ENCODE data around the gene ZBTB49.
"Not testable (repeated sequence)": the region's sequence is repeated elsewhere in the genome, so short reads cannot be mapped to it uniquely, and the experiment has no call there.

The ZBTB49 gene

GRCh38 chr4:4333265-4333706 is 43.2 kb downstream of the ZBTB49 start:
- Histone ChIP-seq H3K27me3 (ENCODE audit: control insufficient read depth, insufficient read depth, low read length) (no peaks in the 10 kb centered on the region), H3K27ac (ENCODE audit: low read depth, low read length) (no peak overlapping the region), H3K9ac (ENCODE audit: low read length) (no peak overlapping the region)

GRCh38 chr4:4334798-4335520 is 44.9 kb downstream of the ZBTB49 start:
- no peak overlapping the region for H3K9ac ChIP-seq (ENCODE audit: low read length)
- no peaks in the 10 kb centered on the region for H3K36me3 ChIP-seq (ENCODE audit: control insufficient read depth, insufficient read depth, low read length)

More at GRCh38 chr4:4333265-4333706, 43.2 kb downstream of the ZBTB49 start:
- Histone ChIP-seq H3K4me1 (ENCODE audit: control insufficient read depth, insufficient read depth, low read length) (no peaks in the 10 kb centered on the region), H3K36me3 (ENCODE audit: control insufficient read depth, insufficient read depth, low read length) (no peaks in the 10 kb centered on the region), H3K4me3 (ENCODE audit: low read length) (no peak overlapping the region)

GRCh38 chr4:4338210-4339001 is 48.4 kb downstream of the ZBTB49 start:
- no peak overlapping the region for H3K4me3 ChIP-seq (ENCODE audit: low read length)
- no peak overlapping the region for H3K9ac ChIP-seq (ENCODE audit: low read length)

More at GRCh38 chr4:4334798-4335520, 44.9 kb downstream of the ZBTB49 start:
- no peak overlapping the region for H3K27ac ChIP-seq (ENCODE audit: low read depth, low read length)
- no peaks in the 10 kb centered on the region for H3K4me1 ChIP-seq (ENCODE audit: control insufficient read depth, insufficient read depth, low read length)
- H3K4me3 ChIP-seq (ENCODE audit: low read length) = no peak overlapping the region
- no peaks in the 10 kb centered on the region for H3K27me3 ChIP-seq (ENCODE audit: control insufficient read depth, insufficient read depth, low read length)

GRCh38 chr4:4339504-4340085 is 49.5 kb downstream of the ZBTB49 start:
- no peak overlapping the region for H3K27ac ChIP-seq (ENCODE audit: low read depth, low read length)
- no peaks in the 10 kb centered on the region for H3K36me3 ChIP-seq (ENCODE audit: control insufficient read depth, insufficient read depth, low read length)
- no peaks in the 10 kb centered on the region for H3K27me3 ChIP-seq (ENCODE audit: control insufficient read depth, insufficient read depth, low read length)
- no peak overlapping the region for H3K9ac ChIP-seq (ENCODE audit: low read length)
- H3K4me3 ChIP-seq (ENCODE audit: low read length) = no peak overlapping the region
- H3K4me1 ChIP-seq (ENCODE audit: control insufficient read depth, insufficient read depth, low read length) = no peaks in the 10 kb centered on the region

More at GRCh38 chr4:4338210-4339001, 48.4 kb downstream of the ZBTB49 start:
- Histone ChIP-seq H3K27me3 (ENCODE audit: control insufficient read depth, insufficient read depth, low read length) (no peaks in the 10 kb centered on the region), H3K27ac (ENCODE audit: low read depth, low read length) (no peak overlapping the region), H3K36me3 (ENCODE audit: control insufficient read depth, insufficient read depth, low read length) (no peaks in the 10 kb centered on the region), H3K4me1 (ENCODE audit: control insufficient read depth, insufficient read depth, low read length) (no peaks in the 10 kb centered on the region)

GRCh38 chr4:4341861-4342650 is 52.0 kb downstream of the ZBTB49 start:
- Histone ChIP-seq H3K9ac (ENCODE audit: low read length) (no peak overlapping the region), H3K4me1 (ENCODE audit: control insufficient read depth, insufficient read depth, low read length) (no peaks in the 10 kb centered on the region), H3K27ac (ENCODE audit: low read depth, low read length) (no peak overlapping the region), H3K36me3 (ENCODE audit: control insufficient read depth, insufficient read depth, low read length) (no peaks in the 10 kb centered on the region), H3K4me3 (ENCODE audit: low read length) (no peak overlapping the region), H3K27me3 (ENCODE audit: control insufficient read depth, insufficient read depth, low read length) (no peaks in the 10 kb centered on the region)

GRCh38 chr4:4343038-4343437 is 53.0 kb downstream of the ZBTB49 start:
- Histone ChIP-seq H3K36me3 (ENCODE audit: control insufficient read depth, insufficient read depth, low read length) (no peaks in the 10 kb centered on the region), H3K9ac (ENCODE audit: low read length) (no peak overlapping the region), H3K4me1 (ENCODE audit: control insufficient read depth, insufficient read depth, low read length) (no peaks in the 10 kb centered on the region), H3K4me3 (ENCODE audit: low read length) (no peak overlapping the region), H3K27me3 (ENCODE audit: control insufficient read depth, insufficient read depth, low read length) (no peaks in the 10 kb centered on the region), H3K27ac (ENCODE audit: low read depth, low read length) (no peak overlapping the region)

GRCh38 chr4:4344915-4345527 is 55.0 kb downstream of the ZBTB49 start:
- H3K4me3 ChIP-seq (ENCODE audit: low read length) = no peak overlapping the region
- H3K36me3 ChIP-seq (ENCODE audit: control insufficient read depth, insufficient read depth, low read length) = no peaks in the 10 kb centered on the region
- no peaks in the 10 kb centered on the region for H3K4me1 ChIP-seq (ENCODE audit: control insufficient read depth, insufficient read depth, low read length)
- no peak overlapping the region for H3K9ac ChIP-seq (ENCODE audit: low read length)
- H3K27me3 ChIP-seq (ENCODE audit: control insufficient read depth, insufficient read depth, low read length) = no peaks in the 10 kb centered on the region
- no peak overlapping the region for H3K27ac ChIP-seq (ENCODE audit: low read depth, low read length)

GRCh38 chr4:4347585-4347984 is 57.5 kb downstream of the ZBTB49 start:
- H3K4me3 ChIP-seq (ENCODE audit: low read length) = no peak overlapping the region
- no peaks in the 10 kb centered on the region for H3K4me1 ChIP-seq (ENCODE audit: control insufficient read depth, insufficient read depth, low read length)
- no peak overlapping the region for H3K9ac ChIP-seq (ENCODE audit: low read length)
- H3K27me3 ChIP-seq (ENCODE audit: control insufficient read depth, insufficient read depth, low read length) = no peaks in the 10 kb centered on the region
- no peak overlapping the region for H3K27ac ChIP-seq (ENCODE audit: low read depth, low read length)
- H3K36me3 ChIP-seq (ENCODE audit: control insufficient read depth, insufficient read depth, low read length) = no peaks in the 10 kb centered on the region

- H3K4me1 ChIP-seq (ENCODE audit: control insufficient read depth, insufficient read depth, low read length); H3K27me3 ChIP-seq (ENCODE audit: control insufficient read depth, insufficient read depth, low read length); H3K27ac ChIP-seq (ENCODE audit: low read depth, low read length); H3K9ac ChIP-seq (ENCODE audit: low read length); H3K4me3 ChIP-seq (ENCODE audit: low read length); H3K36me3 ChIP-seq (ENCODE audit: control insufficient read depth, insufficient read depth, low read length): not testable (repeated sequence)
These were observed 58.5 kb downstream of the ZBTB49 start for GRCh38 chr4:4348585-4348984.

GRCh38 chr4:4349867-4350266 is 59.8 kb downstream of the ZBTB49 start:
- H3K36me3 ChIP-seq (ENCODE audit: control insufficient read depth, insufficient read depth, low read length) = no peaks in the 10 kb centered on the region
- H3K27me3 ChIP-seq (ENCODE audit: control insufficient read depth, insufficient read depth, low read length) = no peaks in the 10 kb centered on the region
- H3K9ac ChIP-seq (ENCODE audit: low read length) = no peak overlapping the region
- no peak overlapping the region for H3K4me3 ChIP-seq (ENCODE audit: low read length)
- H3K4me1 ChIP-seq (ENCODE audit: control insufficient read depth, insufficient read depth, low read length) = no peaks in the 10 kb centered on the region
- H3K27ac ChIP-seq (ENCODE audit: low read depth, low read length) = no peak overlapping the region

- H3K9ac ChIP-seq (ENCODE audit: low read length) = no peak overlapping the region
- no peaks in the 10 kb centered on the region for H3K4me1 ChIP-seq (ENCODE audit: control insufficient read depth, insufficient read depth, low read length)
- no peaks in the 10 kb centered on the region for H3K36me3 ChIP-seq (ENCODE audit: control insufficient read depth, insufficient read depth, low read length)
- H3K27me3 ChIP-seq (ENCODE audit: control insufficient read depth, insufficient read depth, low read length) = no peaks in the 10 kb centered on the region
- no peak overlapping the region for H3K27ac ChIP-seq (ENCODE audit: low read depth, low read length)
- H3K4me3 ChIP-seq (ENCODE audit: low read length) = no peak overlapping the region
These were observed 60.9 kb downstream of the ZBTB49 start for GRCh38 chr4:4350909-4351308.

Measured in rectal smooth muscle tissue (tissue), 1 donor.